ENCODE data around the gene PGP. TPM values are rescaled to one million over a fixed set of nuclear protein-coding genes. Genes with fewer than 3 reads are reported as not detected.

PGP gene
- total and polyA plus RNA-seq, 2 experiments from 2014 or later: 43.2 to 57.9 TPM

DNA sequence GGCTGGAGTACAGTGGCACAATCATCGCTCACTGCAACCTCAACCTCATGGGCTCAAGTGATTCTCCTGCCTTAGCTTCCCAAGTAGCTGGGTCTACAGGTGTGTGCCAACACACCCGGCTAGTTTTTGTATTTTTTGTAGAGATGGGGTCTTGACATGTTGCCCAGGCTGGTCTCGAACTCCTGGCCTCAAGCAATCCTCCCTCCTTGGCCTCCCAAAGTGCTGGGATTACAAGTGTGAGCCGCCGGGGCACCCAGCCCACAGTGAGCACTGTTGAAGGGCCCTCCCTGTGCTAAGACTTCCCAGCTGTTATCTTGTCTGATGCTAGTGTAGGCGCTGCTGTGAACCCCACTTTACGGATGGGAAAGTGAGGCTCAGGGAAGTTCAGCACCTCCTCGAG lies 26.2 kb downstream of the PGP start:
- no peak overlapping the region for H3K27ac ChIP-seq
- no peaks in the 10 kb centered on the region for H3K9me3 ChIP-seq (ENCODE audit: low read depth)
- no peaks in the 10 kb centered on the region for H3K27me3 ChIP-seq
- TF ChIP-seq, protein P1, sequence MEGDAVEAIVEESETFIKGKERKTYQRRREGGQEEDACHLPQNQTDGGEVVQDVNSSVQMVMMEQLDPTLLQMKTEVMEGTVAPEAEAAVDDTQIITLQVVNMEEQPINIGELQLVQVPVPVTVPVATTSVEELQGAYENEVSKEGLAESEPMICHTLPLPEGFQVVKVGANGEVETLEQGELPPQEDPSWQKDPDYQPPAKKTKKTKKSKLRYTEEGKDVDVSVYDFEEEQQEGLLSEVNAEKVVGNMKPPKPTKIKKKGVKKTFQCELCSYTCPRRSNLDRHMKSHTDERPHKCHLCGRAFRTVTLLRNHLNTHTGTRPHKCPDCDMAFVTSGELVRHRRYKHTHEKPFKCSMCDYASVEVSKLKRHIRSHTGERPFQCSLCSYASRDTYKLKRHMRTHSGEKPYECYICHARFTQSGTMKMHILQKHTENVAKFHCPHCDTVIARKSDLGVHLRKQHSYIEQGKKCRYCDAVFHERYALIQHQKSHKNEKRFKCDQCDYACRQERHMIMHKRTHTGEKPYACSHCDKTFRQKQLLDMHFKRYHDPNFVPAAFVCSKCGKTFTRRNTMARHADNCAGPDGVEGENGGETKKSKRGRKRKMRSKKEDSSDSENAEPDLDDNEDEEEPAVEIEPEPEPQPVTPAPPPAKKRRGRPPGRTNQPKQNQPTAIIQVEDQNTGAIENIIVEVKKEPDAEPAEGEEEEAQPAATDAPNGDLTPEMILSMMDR (IDR thresholded peaks at IDR 0.05; ENCODE audit: low read depth, low read length): no peak
- no peak overlapping the region for H3K4me3 ChIP-seq
- no peaks in the 10 kb centered on the region for H3K36me3 ChIP-seq
- no peak for DNase-seq (ENCODE audit: low read depth in 1 of 2, low spot score in 1 of 2)
- H3K4me1 ChIP-seq (ENCODE audit: low read depth): no peaks in the 10 kb centered on the region

DNA sequence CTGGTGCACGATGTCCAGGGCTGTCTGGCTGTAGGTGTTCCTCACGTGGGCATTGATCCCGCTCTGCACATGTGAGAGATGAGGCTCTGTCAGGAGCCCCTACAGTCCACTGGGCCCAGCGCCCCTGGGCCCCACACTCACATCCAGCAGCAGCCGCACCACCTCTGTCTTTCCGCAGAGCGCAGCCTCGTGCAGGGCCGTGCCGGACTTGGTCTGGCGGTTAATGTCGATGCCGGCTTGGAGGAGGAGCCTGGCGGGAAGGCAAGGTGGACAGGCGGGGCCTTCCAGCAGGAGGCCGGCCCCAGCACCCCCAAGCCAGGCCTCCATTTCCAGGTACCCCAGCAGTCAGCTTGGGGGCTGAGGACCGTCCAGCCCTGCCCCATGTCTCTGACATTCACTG lies 27.4 kb downstream of the PGP start:
- H3K36me3 ChIP-seq: no peaks in the 10 kb centered on the region
- no peaks in the 10 kb centered on the region for H3K9me3 ChIP-seq (ENCODE audit: low read depth)
- no peak for DNase-seq (ENCODE audit: low read depth in 1 of 2, low spot score in 1 of 2)
- no peak overlapping the region for H3K4me3 ChIP-seq
- H3K27ac ChIP-seq: no peak overlapping the region
- H3K27me3 ChIP-seq: no peaks in the 10 kb centered on the region
- no peaks in the 10 kb centered on the region for H3K4me1 ChIP-seq (ENCODE audit: low read depth)
- TF ChIP-seq, protein P1 (IDR thresholded peaks at IDR 0.05; ENCODE audit: low read depth, low read length): no peak

DNA sequence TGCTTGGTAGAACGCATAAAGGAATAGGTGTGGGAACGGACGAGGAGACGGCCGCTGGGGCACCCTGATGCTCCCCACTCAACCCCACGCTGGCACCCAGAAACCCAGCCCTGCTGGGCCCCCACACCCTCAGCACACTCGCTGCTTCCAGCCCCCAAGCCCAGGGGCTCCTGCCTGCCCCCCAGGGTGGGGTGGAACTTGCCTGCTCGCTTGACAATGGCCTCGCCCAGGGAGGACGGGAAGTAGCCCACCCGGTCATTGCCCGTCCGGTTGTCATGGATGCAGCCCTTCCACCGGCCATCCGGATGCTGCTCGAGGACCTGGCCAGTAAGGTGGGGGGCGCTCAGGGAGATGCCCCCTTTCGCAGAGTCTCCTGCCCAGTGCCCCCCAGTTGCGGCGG lies 28.1 kb downstream of the PGP start:
- Histone ChIP-seq H3K4me1 (ENCODE audit: low read depth) (no peaks in the 10 kb centered on the region), H3K27ac (no peak overlapping the region), H3K27me3 (no peaks in the 10 kb centered on the region), H3K4me3 (no peak overlapping the region), H3K36me3 (no peaks in the 10 kb centered on the region), H3K9me3 (ENCODE audit: low read depth) (no peaks in the 10 kb centered on the region)
- TF ChIP-seq, protein P1 (IDR thresholded peaks at IDR 0.05; ENCODE audit: low read depth, low read length): no peak
- DNase-seq (ENCODE audit: low read depth in 1 of 2, low spot score in 1 of 2): no peak

DNA sequence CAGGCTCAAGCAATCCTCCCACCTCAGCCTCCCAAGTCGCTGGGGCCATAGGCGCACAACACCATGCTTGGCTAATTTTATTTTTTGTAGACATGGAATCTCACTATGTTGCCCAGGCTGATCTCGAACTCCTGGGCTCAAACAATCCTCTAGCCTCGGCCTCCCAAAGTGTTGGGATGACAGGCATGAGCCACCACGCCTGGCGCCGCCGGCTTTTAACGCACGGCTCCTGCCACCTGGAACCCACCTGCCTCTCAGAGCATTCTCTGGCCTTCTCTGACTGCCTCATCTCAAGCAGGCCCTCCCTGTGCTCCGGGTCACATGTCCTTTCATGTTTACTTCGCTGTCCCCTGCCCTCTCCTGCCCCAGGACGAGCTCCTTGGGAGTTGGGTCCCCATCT lies 28.6 kb downstream of the PGP start:
- H3K4me3 ChIP-seq: no peak overlapping the region
- TF ChIP-seq, protein P1 (IDR thresholded peaks at IDR 0.05; ENCODE audit: low read depth, low read length): no peak
- no peak overlapping the region for H3K27ac ChIP-seq
- DNase-seq (ENCODE audit: low read depth in 1 of 2, low spot score in 1 of 2): no peak
- no peaks in the 10 kb centered on the region for H3K36me3 ChIP-seq
- H3K9me3 ChIP-seq (ENCODE audit: low read depth): no peaks in the 10 kb centered on the region
- no peaks in the 10 kb centered on the region for H3K27me3 ChIP-seq
- H3K4me1 ChIP-seq (ENCODE audit: low read depth): no peaks in the 10 kb centered on the region

DNA sequence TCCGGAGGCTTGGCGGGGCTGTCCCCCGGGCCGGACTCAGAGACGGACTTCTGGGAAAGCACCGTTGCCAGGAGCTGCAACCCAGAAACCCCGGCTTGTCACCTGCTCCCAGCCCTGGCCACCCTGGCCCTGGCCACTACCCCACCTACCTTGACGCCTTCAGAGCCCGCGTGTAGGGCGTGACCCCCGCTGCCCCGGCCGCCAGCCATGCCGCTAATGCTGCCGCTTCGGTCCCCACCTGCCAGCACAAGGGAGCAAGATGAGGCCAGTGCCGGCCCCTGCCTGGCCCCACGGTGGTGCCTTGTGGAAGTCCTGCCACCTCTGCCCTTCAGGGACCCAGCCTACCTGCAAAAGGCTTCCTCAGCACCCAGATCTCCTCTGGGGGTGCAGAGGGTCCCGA lies 29.7 kb downstream of the PGP start:
- Histone ChIP-seq H3K9me3 (ENCODE audit: low read depth) (no peaks in the 10 kb centered on the region), H3K27me3 (no peaks in the 10 kb centered on the region), H3K36me3 (no peaks in the 10 kb centered on the region), H3K4me1 (ENCODE audit: low read depth) (no peaks in the 10 kb centered on the region), H3K27ac (no peak overlapping the region), H3K4me3 (no peak overlapping the region)
- no peak for DNase-seq (ENCODE audit: low read depth in 1 of 2, low spot score in 1 of 2)
- TF ChIP-seq, protein P1 (IDR thresholded peaks at IDR 0.05; ENCODE audit: low read depth, low read length): no peak

DNA sequence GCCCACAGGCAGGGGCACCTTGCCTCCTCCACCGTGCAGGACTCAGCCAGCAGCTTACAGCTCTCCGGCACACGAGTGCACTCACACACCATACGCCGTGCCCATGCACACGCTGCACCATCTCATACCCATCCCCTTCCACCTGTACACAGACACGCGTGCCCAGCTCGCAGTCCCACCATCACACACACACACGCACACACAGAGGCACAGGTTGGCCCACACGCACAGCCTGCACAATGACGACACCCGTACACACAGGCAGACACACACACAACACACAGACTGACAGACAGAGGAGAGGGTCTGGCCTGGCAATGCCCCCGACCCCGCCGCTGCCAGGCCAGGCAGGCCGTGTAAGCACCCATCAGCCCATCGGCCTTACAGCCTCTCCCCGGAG lies 30.3 kb downstream of the PGP start:
- DNase-seq (ENCODE audit: low read depth in 1 of 2, low spot score in 1 of 2): no peak
- no peaks in the 10 kb centered on the region for H3K36me3 ChIP-seq
- no peaks in the 10 kb centered on the region for H3K9me3 ChIP-seq (ENCODE audit: low read depth)
- no peak overlapping the region for H3K27ac ChIP-seq
- no peaks in the 10 kb centered on the region for H3K4me1 ChIP-seq (ENCODE audit: low read depth)
- TF ChIP-seq, protein P1 (IDR thresholded peaks at IDR 0.05; ENCODE audit: low read depth, low read length): no peak
- H3K27me3 ChIP-seq: no peaks in the 10 kb centered on the region
- H3K4me3 ChIP-seq: no peak overlapping the region

Measured in cardiac muscle cell (in vitro differentiated cells and primary cell).